ENCODE measurements around the gene ZNF777.

DNA sequence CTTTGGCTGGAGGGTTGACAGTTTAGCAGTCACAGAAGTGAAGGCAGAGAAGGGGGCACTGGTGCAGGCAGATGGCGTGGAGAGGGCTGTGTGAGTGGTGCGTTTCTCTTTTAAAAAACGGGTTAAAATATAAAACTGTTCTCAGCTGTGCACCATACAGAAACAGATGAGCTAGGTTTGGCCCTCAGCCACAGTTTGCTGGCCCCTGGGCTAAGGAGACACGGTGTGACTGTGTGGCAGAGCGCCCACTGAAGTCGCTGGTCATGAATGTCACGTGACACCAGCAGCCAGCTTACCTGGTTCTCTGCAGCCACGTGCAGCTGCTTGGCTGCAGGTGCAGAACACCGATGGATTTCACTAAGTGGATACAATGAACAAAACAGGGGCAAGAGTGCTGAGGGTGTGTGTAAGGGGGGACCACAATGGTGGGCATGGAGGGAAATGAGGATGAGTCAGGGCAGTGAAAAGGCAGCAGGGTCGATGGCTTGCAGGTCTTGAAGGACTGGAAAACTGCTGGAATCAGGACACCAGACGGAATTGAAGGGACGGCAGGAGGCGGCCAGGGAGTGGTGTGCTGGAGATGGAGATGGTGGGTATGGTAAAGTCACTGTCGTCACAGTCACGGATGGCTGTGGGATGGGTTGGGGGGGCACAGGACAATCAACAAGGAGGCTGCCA is 29.4 kb upstream of the ZNF777 start:
- TF ChIP-seq EZH2 (IDR thresholded peaks at IDR 0.05; ENCODE audit: insufficient read depth, poor library complexity, severe bottlenecking) (no peak), EZH2phosphoT487 (IDR thresholded peaks at IDR 0.05; ENCODE audit: insufficient read depth, low read depth) (no peak)

Data from GM23248 (cell line).